ENCODE measurements around the gene VSIG10L2.
"Not testable (repeated sequence)": the region's sequence is repeated elsewhere in the genome, so short reads cannot be mapped to it uniquely, and the experiment has no call there.

VSIG10L2 gene

DNA sequence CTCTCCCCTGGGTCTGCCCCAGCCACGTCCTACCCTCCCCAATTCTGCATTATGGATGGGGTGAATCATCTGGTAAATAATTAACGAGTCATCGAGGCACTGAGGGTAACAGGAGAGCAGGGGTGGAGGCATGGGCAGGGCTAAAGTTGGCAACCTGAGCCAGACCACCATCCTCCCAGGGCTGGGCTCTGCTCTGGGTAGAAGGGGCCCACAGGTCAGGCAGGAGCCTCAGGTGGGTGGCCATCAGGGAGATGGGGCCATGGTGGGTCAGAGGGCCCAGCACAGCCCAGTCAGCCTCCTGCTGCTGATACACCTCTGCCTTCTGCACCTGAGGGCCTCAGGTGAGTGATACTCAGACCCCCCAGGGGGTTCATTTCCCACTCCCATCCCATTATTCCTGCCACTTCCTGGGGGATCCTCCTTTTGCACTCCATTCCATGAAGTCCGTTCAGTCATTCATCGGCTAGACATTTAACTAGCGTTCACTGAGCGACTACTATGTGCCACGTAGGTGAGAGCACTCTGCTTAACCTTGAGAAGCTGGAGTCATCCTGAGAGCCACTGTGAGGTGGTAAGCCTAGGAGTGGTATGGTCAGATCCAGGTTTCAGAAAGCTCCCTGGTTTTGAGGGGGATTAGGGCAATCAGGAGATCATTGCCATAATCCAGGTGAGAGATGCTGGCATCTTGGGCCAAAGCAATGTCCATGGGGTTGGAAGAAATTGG lies at the start of gene VSIG10L2:
VSIG10L2 (plus strand) TSS at position 248 of the 724 bp plus-strand sequence; CDS start at position 260, 12 bp downstream.
- DNase-seq (ENCODE audit: low spot score) = no peak

DNA sequence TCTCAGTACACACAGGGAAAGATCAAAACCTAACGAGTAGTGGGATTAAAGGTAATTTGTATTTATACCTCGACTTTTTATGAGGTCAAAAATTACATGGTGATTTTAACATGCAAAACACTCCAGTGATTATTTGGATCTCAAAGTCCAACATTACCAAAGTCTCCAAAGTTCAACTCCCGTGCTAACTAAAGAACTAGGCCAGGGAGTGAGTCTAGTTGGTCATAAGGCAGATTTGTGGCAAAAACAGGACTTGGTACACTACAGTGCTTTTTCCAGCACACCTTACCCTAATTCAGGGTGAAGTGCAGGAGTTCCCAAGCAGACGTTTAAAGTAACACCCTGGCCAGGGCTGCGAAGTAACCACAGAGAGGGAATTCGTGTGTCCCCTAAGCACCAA lies 44.0 kb upstream of the VSIG10L2 start:
- no peak for DNase-seq (ENCODE audit: low spot score)

DNA sequence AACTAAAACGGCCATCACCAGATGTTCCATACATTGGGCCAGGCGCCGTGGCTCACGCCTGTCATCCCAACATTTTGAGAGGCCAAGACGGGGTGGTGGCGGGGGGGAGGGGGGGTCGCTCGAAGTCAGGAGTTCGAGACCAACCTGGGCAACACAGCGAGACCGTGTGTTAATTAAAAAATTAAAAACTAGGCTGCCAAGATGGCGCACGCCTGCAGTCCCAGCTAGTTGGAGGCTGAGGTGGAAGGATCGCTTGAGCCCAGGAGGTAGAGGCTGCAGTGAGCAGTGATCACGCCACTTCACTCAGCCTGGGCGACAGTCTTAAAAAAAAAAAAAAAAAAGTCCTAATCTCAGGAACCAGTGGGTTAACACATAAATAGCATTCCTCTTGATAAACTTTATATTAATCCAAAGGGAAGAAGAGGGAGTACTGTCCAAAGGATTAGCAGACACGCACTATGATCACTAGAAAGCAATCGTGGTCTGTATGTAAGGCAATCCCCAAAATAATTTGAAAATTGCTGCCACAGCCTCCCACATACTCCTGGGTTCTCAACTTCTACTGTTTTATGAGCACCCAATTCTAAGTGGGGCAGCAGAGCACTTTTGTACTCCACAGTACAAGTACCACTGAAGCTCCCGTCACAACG lies 43.4 kb upstream of the VSIG10L2 start:
- peak; percentile 6 for DNase-seq (ENCODE audit: low spot score)

DNA sequence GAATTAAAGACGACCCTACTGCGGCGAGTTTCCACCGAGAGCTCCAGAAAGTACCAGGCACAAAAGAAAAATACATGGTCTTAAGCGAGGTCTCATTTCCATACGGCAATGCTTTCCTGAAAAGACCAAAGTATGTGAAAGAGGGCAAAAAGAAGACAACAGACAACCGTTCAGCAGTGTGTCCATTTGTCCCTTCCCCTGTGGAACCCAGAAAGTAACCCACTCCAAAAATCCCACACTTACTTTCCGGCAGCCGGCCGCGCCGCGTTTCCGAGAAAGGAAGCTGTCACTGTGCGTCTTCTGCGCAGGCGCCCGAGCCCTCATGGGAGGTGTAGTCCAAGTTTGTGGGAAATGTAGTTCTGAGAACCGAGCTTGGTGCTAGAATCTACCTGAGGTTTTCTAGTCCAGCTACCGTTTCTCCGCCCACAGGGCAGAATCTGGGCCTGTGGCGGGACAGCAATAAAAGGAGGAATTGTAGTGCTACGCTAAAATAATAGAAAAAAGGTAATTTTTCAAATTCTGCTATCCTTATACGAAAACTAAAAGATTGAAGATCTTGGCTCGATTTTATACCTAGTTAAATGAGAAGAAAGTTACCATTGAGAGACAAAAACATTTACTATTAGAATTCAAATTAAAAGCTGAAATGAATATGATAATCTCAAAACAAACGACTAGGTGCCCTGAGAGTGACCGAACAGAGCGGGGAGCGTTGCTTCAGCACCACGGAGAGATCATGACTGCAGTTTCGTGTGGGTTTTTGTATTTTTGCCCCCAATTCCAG lies 42.7 kb upstream of the VSIG10L2 start, which contains the start of gene PUS3:
PUS3 (minus strand) TSS at position 280 of the 784 bp plus-strand sequence. CDS start 6,922 bp downstream, outside the sequence.
- peak; percentile 91 for DNase-seq (ENCODE audit: low spot score)

DNA sequence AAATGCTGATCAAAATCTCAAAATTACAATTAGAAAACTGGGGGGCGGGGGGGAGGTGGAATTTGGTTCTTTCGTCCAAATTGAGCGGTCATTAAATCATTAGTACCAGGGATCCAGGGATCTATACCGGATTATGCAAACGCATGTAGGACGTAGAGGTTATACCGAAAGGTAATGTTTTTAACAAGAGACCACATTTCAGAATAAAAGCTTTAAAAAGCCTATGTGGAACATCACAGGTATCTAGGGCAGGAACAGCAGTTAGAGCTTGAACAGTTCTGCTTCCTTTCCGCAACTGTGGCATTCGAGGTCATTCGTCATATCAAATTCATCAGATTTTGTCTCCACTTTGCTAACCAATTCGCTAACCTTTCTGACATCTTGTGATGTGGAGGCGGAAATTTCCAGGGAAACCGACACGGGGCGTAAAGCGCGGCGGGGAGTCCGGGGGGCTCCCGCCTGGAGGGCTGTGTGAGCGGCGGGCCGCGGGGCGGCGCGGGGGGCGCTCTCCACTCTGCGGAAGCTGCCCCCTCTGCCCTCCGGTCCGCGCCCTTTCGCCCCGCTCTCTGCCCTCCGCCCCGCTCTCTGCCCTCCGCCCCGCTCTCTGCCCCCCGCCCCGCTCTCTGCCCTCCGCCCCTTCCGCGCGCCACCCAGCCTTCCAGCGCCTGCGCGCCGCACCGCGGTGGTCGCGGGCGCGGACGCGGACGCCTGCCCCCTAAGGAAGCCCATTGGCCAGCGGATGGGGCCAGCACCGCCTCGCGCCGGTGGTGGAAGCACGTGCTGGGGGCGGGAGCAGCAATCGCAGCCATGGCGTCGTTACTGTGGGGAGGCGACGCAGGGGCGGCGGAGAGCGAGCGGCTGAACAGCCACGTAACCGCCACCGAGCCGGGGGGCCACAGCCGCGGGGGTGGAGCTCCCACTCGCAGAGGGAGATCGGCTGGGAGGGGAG lies 41.9 kb upstream of the VSIG10L2 start, which contains the start of gene DDX25:
DDX25 (plus strand) TSS at position 798 of the 949 bp plus-strand sequence; CDS start at position 808, 10 bp downstream.
- no peak for DNase-seq (ENCODE audit: low spot score)

DNA sequence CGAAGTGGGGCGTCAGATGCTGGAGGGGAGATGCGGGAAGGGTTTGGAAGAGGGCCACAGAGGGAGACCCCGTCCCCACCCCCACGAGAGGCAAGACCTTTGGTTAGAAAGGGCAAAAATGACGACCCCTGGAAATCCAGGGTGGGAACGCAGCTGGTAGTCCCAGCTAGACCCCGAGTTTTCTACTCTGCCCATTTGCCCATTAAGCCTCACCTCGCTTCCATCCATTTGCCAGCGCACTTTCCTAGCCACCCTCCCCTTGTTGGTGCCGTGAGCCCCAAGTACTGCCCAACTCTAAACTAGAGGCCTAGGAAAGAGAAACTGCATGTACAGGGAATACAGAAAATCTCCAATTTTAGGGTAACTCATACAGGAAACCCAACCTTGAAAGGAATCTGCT lies 41.2 kb upstream of the VSIG10L2 start:
- DNase-seq (ENCODE audit: low spot score) = no peak

DNA sequence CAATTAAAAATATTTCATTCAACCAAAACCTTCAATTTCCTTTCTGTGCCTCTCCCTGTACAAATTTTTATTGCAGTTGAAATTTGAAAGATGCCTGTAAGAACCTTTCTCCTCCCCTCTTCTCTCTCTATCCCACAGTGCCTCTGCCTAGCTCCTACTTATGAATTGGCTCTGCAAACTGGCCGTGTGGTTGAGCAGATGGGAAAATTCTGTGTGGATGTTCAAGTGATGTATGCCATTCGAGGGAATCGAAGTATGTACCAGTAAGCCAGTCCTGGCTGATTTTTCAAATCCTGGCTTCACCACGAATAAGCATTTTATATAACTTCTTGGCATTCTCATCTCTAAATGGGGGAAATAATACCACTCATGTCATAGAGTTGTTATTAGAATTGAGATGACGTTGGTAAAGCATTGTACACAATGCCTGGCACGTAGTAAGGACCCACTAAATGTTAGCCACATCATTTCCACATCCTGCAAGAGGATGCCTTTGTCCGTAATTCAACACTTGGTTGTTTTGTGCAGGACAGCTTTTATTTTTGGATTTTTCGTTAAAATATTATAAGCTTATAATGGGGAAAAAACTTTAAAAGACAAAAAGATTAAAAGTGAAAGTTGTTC lies 35.5 kb upstream of the VSIG10L2 start:
- DNase-seq (ENCODE audit: low spot score) = no peak

DNA sequence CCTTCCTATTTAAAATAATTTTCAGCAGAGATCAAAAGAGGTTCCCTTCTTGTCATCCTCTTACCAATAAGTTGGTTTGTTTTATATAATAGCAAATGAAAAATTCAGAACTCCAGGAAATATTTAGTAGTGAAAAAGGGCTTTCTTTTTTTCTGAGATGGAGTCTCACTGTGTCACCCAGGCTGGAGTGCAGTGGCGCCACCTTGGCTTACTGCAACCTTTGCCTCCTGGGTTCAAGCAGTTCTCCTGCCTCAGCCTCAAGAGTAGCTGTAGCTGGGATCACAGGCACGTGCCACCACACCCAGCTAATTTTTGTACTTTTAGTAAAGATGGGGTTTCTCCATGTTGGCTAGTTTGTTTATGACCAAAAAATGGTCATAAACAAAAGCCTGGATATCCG lies 31.2 kb upstream of the VSIG10L2 start:
- DNase-seq (ENCODE audit: low spot score) = not testable (repeated sequence)

DNA sequence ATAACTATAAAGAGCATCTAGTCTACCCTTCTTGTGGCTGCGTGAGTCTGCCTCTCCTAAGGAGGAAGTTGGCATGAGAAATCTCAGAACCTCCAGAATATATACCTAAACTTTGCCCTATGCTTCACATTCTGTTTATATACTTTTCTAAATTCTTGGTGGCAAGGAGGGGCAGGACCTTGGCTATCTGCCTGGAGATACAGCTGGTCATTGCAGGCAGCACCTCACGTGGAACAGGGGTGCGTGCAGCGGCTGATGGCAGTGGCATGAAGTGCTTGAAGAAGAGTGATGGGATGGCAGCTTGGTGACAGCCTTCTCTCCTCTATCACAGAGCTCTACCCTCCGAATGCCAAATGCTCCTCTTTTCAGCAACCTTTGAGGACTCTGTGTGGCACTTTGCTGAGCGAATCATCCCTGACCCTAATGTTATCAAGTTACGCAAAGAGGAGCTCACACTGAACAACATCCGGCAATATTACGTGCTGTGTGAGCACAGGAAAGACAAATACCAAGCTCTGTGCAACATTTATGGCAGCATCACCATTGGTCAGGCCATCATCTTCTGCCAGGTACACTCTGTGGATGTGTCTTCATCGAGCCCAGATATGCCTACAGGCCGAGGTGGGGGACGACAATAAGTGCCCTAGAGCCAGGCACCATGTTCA lies 29.0 kb upstream of the VSIG10L2 start:
- DNase-seq (ENCODE audit: low spot score) = no peak

DNA sequence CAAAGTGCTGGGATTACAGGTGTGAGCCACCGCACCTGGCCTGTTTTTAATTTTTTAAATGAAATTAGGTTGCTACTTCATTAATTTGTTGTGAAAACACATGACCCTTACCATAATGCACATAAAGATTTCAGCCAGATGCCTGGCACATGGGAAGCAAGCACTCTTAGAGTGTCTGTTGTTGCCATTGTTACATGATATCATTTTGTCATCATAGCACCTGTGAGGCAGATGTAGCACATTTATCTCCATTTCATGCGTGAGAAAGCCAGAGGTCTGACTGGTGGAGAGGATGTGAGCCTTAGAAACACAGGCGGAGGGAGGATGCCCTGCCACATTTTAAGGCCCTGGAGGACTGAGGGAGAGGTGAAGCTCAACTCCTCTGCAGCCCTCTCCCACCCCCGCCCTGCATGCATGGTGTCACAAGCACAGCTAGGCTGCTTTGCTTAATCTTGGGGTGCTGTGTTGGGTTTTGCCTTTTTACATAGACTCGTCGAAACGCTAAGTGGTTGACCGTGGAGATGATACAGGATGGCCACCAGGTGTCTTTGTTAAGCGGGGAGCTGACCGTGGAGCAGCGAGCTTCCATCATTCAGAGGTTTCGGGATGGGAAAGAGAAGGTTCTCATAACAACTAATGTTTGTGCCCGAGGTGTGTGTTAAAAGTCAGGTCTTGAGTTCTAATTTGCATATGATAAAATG lies 27.6 kb upstream of the VSIG10L2 start:
- DNase-seq (ENCODE audit: low spot score) = no peak

DNA sequence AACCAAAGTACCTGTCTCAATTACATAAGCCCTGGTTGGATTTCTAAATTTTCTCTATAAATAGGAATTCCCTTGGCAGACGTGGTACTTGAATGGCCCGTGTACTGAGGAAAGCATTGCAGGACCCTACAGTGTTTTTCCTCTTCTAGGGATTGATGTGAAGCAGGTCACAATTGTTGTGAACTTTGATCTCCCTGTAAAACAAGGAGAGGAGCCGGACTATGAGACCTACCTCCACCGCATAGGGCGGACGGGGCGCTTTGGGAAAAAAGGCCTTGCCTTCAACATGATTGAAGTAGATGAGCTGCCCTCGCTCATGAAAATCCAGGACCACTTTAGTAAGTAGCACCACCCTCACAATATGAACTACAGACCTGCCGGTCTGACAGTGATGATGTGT lies 24.8 kb upstream of the VSIG10L2 start:
- DNase-seq (ENCODE audit: low spot score) = no peak

DNA sequence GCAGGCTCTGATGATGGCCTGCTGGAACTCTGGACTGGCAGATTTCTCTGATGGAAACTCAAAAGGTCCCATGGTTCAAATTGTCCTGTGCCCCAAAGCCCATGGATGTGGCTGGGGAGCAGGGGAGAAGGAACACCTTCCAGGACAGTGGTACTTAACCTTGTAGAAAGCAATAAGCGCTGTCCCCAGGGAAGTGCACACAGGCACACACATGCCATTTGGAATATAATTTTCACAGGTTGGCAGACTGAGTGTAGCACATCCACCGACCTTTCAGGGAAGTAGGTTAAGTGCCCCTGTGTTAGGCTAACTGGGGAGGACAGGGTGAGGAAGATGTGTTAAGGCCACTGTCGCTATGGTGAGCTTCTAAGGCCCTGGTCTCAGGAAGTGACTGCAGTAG lies 23.7 kb upstream of the VSIG10L2 start:
- no peak for DNase-seq (ENCODE audit: low spot score)

DNA sequence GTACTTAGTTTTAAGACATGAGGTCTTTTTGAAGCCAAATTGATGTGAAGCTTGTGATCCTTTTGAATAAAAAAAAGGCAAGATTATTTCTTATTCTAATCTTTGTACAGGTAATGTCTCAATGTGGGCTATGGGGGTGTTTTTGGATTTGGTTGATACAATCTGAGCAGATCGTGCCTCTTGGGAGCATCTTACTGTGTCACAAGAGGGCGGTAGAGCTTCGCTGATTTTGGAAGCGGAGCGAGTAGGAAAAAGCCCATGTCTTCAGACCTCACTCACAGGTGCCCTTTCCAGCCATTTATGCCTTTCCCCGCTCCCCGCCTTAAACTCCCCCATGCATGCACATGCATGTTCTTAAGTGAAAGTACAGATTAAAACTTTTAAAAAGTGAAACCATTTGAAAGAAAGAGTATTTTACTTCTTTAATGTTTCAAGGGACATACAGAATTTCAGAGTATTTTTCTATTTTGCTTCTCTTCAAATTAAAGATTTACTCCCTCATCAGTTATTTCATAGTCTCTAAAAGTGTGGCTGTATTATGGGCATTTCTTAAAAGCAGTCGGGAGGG lies 22.7 kb upstream of the VSIG10L2 start:
- DNase-seq (ENCODE audit: low spot score) = peak; percentile 60

DNA sequence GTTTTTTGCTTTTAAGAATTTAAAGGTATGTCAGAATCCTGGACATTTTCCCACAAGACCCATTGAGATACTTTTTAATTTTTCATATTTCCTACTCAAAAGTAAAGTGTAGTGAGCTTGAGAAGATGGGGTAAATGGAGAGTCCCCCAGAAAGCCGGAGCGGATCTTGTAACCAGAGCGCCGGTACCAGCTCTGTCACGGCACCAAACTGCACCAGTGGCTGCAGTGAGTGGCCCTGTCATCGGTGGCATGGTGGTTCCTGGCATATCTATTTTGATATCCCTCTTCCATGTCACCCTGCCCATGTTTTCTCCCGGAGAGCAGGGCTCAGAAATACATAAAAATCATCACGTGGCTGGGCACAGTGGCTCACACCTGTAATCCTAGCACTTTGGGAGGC lies 22.2 kb upstream of the VSIG10L2 start:
- no peak for DNase-seq (ENCODE audit: low spot score)

DNA sequence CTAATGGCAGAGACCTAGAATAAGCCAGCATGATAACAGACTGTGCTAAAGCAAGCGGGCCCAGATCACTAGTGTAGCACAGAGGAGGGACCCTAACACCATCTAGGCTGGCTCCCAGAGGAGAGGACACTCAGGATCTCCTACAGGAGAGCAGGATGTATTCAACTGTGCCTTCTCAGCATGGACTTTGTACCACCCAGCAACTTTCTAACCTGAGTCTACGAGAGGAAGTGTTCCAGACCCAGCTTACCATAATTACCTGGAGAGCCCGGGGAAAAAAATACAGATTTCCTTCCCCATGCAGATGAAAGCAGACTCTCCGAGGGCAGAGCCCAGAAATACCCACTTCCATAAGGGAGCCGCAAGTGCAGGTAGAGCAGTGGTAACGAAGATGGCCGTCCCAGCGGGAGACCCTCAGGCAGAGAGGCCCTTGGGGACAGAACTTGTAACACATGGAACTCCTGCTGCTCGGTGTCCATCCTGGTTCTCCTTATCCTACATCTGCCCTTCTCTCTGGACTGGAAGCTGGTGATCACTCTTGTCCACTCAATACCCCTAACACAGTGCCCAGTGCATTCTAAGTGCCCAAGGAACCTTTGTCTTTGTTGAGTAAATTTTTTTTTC lies 21.3 kb upstream of the VSIG10L2 start:
- DNase-seq (ENCODE audit: low spot score) = no peak

DNA sequence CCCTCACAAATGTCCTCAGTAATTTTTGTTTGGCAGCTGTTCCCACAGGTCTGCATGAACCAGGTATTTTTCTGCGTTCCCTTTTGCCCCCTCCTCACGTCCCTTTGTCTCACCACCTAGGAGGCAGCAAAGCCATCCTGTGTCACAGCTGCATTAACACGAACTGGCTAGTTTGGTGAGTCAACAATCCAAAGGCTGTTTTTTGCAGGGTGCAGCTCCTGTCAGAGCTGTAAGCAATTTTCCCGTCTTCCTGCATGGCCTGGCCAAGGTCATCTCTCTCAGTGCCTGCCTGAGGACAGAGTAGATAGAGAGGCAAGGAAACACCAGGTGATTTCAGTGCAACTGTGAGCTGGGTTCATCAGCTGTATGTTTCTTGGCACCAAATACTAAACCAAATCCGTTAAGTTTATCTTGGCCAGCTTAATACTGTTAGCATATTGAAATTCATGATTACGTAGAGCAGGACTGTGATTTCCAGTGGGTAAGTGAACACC lies 20.6 kb upstream of the VSIG10L2 start:
- DNase-seq (ENCODE audit: low spot score) = no peak

DNA sequence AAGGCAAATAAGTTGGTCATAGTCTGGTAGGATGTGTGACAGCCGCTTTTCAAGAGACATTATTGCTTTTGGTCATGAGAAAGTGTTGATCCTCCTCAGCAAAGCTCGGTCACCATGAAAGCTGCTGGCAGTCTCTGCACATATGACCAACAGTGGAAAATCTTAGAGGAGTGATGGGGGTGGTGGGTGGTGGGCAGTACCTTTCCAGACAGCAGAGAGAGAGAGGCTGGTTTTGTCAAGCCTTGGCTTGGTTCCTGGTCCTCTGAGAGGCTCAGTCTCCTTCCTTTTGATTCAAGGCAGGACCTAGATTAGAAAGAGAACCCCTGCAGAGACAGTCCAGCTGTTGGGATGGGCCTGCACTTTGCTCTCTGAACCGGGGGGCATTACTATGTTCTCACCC lies 20.0 kb upstream of the VSIG10L2 start:
- DNase-seq (ENCODE audit: low spot score) = no peak

DNA sequence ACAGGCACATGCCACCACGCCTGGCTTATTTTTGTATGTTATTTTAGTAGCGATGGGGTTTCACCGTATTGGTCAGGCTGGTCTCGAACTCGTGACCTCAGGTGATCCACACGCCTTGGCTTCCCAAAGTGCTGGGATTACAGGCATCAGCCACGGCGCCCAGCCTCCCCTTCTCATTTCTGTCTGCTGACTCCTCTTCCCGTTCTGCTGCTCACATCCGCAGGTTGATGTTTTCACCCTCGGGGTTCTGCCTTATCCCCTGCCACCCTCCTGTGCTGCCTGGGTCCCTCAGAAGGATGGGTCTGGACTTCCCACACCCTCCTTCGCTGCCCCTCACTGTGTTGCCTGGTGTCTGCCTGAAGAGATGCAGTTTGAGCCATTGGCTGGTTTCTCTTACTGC lies 19.2 kb upstream of the VSIG10L2 start:
- DNase-seq (ENCODE audit: low spot score) = no peak

Data from hepatic stellate cell (primary cell).